Panc1 (cell line): Measurements from ENCODE around the gene VPS11.

ENCODE experiments used
- CTCF ChIP-seq: fragments of 450-650 bp; IDR thresholded peaks from 2 replicates; pipeline ENCODE4 v1.5.1; 2017; ENCODE audit warnings: mild to moderate bottlenecking
- POLR2AphosphoS5 ChIP-seq: IDR thresholded peaks from 2 replicates; pipeline ENCODE4 v1.6.1; 2012; ENCODE audit warnings: mild to moderate bottlenecking, low read depth, low read length, moderate library complexity
- REST ChIP-seq, 2 experiments: IDR thresholded peaks; 2 replicates each; pipeline ENCODE4 v1.6.1; 2011 to 2012; ENCODE audit warnings: low read depth in 2 of 2, control low read depth in 1 of 2, low read length in 1 of 2, mild to moderate bottlenecking in 1 of 2, moderate library complexity in 1 of 2; ENCODE audit not compliant: insufficient read depth in 1 of 2
- TCF7L2 ChIP-seq: IDR thresholded peaks from 2 replicates; pipeline ENCODE4 v1.6.1; 2011; ENCODE audit warnings: mild to moderate bottlenecking, low read depth, low read length, inconsistent platforms

- no peak for TF ChIP-seq TCF7L2
- TF ChIP-seq POLR2AphosphoS5, result no peak
- no peak for TF ChIP-seq CTCF
- TF ChIP-seq REST (IDR thresholded peaks at IDR 0.05; ENCODE audit: insufficient read depth in 1 of 2, low read depth in 2 of 2, low read length in 1 of 2), result no peak
Observed at GRCh38 chr11:119089319-119089718, 21.7 kb downstream of the VPS11 start.
